ENCODE measurements around the gene OR52I1.
A peak's percentile ranks its signal among the peaks of the same experiment; 100 is the strongest.

Gene OR52I1

DNA sequence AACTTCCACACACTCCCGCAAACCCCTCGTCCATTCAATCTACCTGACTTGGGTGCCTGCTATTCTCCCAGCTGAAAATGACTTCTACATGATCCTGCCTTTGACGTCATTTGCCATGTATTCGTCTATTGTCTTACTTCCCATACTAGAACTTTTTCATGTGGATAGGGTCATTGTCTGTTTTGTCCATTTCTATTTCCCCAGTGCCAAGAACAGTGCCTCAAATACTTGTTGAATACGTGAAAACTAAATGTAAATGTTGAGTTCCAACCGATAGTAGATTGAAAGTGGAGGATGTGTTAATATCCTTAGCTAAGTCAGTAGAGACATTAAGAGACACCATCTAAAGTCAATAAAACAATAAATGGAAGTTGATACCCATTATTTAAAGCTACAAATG lies 13.3 kb downstream of the OR52I1 start:
- no peaks in the 10 kb centered on the region for H3K9me3 Mint-ChIP-seq
- peak overlapping the region; percentile 83 to 98 (median 86) for H3K27ac Mint-ChIP-seq
- H3K4me3 Mint-ChIP-seq: peak overlapping the region; percentile 90 to 93 (median 93)
- peaks cover 19% of the 10 kb centered on the region for H3K4me1 Mint-ChIP-seq
- TF ChIP-seq, protein P1, sequence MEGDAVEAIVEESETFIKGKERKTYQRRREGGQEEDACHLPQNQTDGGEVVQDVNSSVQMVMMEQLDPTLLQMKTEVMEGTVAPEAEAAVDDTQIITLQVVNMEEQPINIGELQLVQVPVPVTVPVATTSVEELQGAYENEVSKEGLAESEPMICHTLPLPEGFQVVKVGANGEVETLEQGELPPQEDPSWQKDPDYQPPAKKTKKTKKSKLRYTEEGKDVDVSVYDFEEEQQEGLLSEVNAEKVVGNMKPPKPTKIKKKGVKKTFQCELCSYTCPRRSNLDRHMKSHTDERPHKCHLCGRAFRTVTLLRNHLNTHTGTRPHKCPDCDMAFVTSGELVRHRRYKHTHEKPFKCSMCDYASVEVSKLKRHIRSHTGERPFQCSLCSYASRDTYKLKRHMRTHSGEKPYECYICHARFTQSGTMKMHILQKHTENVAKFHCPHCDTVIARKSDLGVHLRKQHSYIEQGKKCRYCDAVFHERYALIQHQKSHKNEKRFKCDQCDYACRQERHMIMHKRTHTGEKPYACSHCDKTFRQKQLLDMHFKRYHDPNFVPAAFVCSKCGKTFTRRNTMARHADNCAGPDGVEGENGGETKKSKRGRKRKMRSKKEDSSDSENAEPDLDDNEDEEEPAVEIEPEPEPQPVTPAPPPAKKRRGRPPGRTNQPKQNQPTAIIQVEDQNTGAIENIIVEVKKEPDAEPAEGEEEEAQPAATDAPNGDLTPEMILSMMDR (IDR thresholded peaks at IDR 0.05; ENCODE audit: unreplicated experiment in 3 of 3): no peak
- peaks cover 17% of the 10 kb centered on the region for H3K36me3 Mint-ChIP-seq (ENCODE audit: low read depth)
- H3K27me3 Mint-ChIP-seq (ENCODE audit: low read depth): no peaks in the 10 kb centered on the region

DNA sequence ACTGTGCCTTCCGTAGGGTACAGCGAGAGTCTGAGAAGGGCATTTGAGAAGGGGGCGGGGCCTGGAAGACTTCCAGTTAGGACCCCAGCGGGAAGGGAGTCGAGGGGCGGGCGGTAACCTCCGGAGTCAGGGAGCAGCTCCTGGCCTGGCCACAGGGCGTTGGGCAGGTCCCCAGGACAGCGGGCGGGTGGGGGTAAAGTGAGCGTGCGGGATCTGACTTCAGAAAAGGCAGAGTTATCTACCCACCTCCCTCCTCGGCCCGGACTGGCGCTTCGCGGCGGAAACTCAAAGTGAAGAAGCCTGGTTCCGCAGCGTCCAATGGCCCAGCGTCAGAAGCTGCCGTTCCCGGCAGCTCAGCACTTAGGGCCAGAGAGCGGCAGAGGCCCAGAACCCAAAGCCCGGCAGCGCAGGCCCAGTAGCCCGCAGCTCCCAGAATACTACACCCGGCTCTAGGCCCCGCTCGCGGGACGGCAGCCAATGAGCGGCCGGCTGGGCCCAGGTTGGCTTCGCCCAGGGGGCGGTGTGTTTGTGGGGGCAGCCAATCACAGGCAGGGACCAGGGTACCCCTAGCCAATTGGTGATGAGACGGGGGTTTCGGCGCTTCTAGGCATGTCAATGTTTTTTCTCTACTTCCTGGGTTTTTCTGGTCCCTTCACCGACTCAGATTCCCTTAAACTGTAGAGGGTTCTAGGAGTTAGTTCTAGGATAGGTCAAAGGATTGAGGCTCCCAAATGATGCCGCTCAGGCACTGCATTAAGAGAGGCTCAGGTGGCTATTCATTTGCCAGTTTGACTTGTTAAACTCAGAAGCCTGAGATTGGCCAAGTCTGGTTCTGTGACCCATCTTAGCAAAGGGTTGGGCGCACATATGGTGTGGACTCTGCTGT lies 14.2 kb downstream of the OR52I1 start, which contains the start of gene TRIM68:
TRIM68 (minus strand) TSS at position 451 of the 886 bp plus-strand sequence. CDS start 2,727 bp downstream, outside the sequence.
- Mint-ChIP-seq H3K9me3 (no peaks in the 10 kb centered on the region), H3K4me3 (peak within 1 kb of the TSS; percentile 90 to 93 (median 93)), H3K27ac (peak within 1 kb of the TSS; percentile 83 to 98 (median 86)), H3K27me3 (ENCODE audit: low read depth) (no peaks in the 10 kb centered on the region), H3K36me3 (ENCODE audit: low read depth) (peaks cover 13% of the 10 kb centered on the region), H3K4me1 (peaks cover 19% of the 10 kb centered on the region)
- TF ChIP-seq, protein P1 (IDR thresholded peaks at IDR 0.05; ENCODE audit: unreplicated experiment in 3 of 3): no peak

DNA sequence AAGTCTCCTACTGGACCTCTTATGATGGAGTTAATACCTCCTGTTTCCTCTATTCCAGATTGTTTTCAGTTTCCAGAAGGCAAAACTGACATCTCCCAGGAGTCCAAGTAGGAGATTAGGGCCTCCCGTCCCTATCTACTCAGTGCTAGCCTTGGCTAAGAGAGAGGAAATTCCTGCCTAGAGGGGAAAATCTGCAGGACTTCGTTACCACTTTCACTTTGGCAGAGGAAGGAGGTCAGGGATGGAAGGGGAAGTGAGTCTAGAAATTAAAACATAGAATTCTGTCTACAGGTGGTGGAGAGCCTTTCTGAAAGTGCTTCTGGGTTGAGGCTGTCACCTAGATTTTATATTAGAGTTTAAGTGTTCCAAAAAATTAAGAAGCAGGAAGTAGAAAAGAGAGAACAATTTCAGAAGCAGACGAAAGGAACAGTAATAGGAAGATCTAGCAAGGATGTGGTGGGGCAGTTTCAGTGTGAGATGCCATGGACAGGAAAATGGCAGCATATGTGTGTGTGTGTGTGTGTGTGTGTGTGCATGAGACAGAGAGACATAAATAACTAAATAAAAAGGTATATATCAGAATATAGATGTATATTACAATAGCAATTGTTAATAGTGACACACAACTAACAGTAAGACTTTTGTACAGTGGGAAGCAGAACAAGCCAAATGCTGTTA lies 16.6 kb downstream of the OR52I1 start:
- Mint-ChIP-seq H3K9me3 (no peaks in the 10 kb centered on the region), H3K4me1 (peaks cover 19% of the 10 kb centered on the region), H3K36me3 (ENCODE audit: low read depth) (no peaks in the 10 kb centered on the region), H3K27ac (no peak overlapping the region), H3K27me3 (ENCODE audit: low read depth) (peaks cover 4% of the 10 kb centered on the region), H3K4me3 (no peak overlapping the region)
- TF ChIP-seq, protein P1 (IDR thresholded peaks at IDR 0.05; ENCODE audit: unreplicated experiment in 3 of 3): no peak

DNA sequence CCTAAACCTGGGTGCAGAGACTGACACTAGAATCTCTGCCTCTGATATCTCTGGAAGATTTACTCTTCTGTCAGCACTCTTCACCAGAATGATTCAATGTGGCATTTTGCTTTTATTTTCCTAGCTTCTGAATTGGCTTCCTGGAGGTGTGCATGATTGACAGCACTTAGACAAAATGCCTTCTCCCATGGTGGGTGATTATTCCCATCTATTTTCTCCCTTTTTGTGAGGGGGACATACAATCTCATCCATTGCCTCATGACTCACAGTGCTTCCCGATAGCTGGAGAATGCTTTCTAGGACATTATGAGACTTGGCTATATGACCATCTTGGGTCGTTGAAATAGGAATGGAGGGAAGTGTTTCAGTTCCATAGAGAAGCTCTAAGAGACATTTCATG lies 18.1 kb downstream of the OR52I1 start:
- Mint-ChIP-seq H3K27me3 (ENCODE audit: low read depth) (peaks cover 8% of the 10 kb centered on the region), H3K36me3 (ENCODE audit: low read depth) (no peaks in the 10 kb centered on the region), H3K4me3 (no peak overlapping the region), H3K27ac (no peak overlapping the region), H3K4me1 (peaks cover 7% of the 10 kb centered on the region), H3K9me3 (no peaks in the 10 kb centered on the region)
- TF ChIP-seq, protein P1 (IDR thresholded peaks at IDR 0.05; ENCODE audit: unreplicated experiment in 3 of 3): no peak

DNA sequence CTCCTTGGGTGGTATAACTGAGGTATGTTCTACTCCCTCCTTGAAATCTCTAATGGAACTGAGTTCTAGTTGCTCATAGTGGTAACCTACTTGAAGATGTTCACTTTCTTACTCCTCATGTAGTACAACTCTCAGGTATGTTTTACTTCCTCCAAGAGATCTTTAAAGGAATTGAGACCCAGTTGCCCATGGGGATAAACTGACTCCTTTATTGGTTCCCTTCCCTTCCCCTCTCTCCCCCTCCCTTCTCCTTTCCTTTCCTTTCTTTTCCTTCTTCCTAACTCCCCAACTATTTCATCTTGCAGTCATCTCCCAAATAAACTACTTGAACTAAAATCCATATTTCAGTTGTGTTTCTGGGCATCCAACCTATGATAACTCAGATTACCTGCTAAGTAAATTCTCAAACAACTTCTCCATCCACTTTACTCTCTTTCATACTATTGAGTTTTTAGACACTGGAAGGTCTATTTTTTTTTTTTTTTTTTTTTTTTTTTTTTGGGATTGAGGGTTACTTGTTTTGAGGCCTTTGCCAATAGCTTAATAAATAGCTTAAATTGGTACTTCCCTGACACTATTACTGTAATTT lies 22.1 kb downstream of the OR52I1 start:
- peaks cover 8% of the 10 kb centered on the region for H3K27me3 Mint-ChIP-seq (ENCODE audit: low read depth)
- no peaks in the 10 kb centered on the region for H3K36me3 Mint-ChIP-seq (ENCODE audit: low read depth)
- no peaks in the 10 kb centered on the region for H3K4me1 Mint-ChIP-seq
- TF ChIP-seq, protein P1 (IDR thresholded peaks at IDR 0.05; ENCODE audit: unreplicated experiment in 3 of 3): no peak
- H3K27ac Mint-ChIP-seq: no peak overlapping the region
- no peak overlapping the region for H3K4me3 Mint-ChIP-seq
- H3K9me3 Mint-ChIP-seq: no peaks in the 10 kb centered on the region
